Esophagus squamous epithelium (tissue), 5 donors: Measurements from ENCODE around the gene TECPR2. TPM values are rescaled to one million over a fixed set of nuclear protein-coding genes. Genes with fewer than 3 reads are reported as not detected.

ENCODE experiments used
- DNase-seq: peaks from one replicate; lab custom pipeline; 2025; lab: John Stamatoyannopoulos, UW
- H3K27ac ChIP-seq, 4 donors: fragments of 200-600 bp; sonication (generic); one replicate each; pipeline ENCODE4 v1.5.1; 2016 to 2019; ENCODE audit warnings: mild to moderate bottlenecking in 1 of 4
- H3K27me3 ChIP-seq, 4 donors: fragments of 200-600 bp; sonication (generic); 1 replicate in 3 of 4; 2 replicates in 1 of 4; pipeline versions ENCODE4 v1.5.1 to v1.6.0; 2017 to 2021; ENCODE audit warnings: antibody characterized with exemption in 1 of 4
- H3K36me3 ChIP-seq, 3 donors: fragments of 200-600 bp; sonication (generic); one replicate each; pipeline ENCODE4 v1.5.1; 2016 to 2019
- H3K4me1 ChIP-seq, 3 donors: fragments of 200-600 bp; sonication (generic); one replicate each; pipeline ENCODE4 v1.5.1; 2017 to 2019
- H3K4me3 ChIP-seq, 4 donors: fragments of 200-600 bp; sonication (generic); 1 replicate in 3 of 4; 2 replicates in 1 of 4; pipeline ENCODE4 v1.5.1; 2016 to 2019; ENCODE audit warnings: mild to moderate bottlenecking in 2 of 4, moderate library complexity in 1 of 4
- H3K9me3 ChIP-seq, 3 donors: fragments of 200-600 bp; sonication (generic); one replicate each; pipeline ENCODE4 v1.5.1; 2016 to 2019
- POLR2A ChIP-seq, 4 donors: fragments of 450-650 bp; IDR thresholded peaks; one replicate each; pipeline ENCODE4 v1.6.1; 2017; ENCODE audit warnings: antibody characterized with exemption in 4 of 4, mild to moderate bottlenecking in 4 of 4, moderate library complexity in 3 of 4
- WGBS, 2 donors: methylation state at CpG; one replicate each; pipeline ENCODE4 v1.1.5; 2018; 5-methylcytosine and 5-hydroxymethylcytosine counted together
- intact Hi-C: fragments of 100-400 bp; cut with DNase I; formaldehyde crosslinking; loops from one replicate; pipeline ENCODE4 v1.15.0; 2022
- total RNA-seq, 4 donors: library from RNA; depleted of rRNA; stranded (reverse); fragments of >200 nt; gene quantifications; one replicate each; pipeline ENCODE4 v1.1.0, GENCODE V29; 2016
- TF ChIP-seq, protein P1 (sequence below), 6 experiments: fragments of 450-650 bp in 4 of 6; fragments of 200-600 bp in 2 of 6; sonication (generic) in 2 of 6; IDR thresholded peaks; one replicate each; pipeline ENCODE4 v1.5.1; 2016 to 2019; ENCODE audit warnings: antibody characterized with exemption in 6 of 6, mild to moderate bottlenecking in 4 of 6, moderate library complexity in 4 of 6
- donor health status: DM: yes; HTN: yes; CAD: no.

The TECPR2 gene
- total RNA-seq, 4 donors from 2014 or later: 5.4 to 18.1 (median 12.9) TPM

DNA sequence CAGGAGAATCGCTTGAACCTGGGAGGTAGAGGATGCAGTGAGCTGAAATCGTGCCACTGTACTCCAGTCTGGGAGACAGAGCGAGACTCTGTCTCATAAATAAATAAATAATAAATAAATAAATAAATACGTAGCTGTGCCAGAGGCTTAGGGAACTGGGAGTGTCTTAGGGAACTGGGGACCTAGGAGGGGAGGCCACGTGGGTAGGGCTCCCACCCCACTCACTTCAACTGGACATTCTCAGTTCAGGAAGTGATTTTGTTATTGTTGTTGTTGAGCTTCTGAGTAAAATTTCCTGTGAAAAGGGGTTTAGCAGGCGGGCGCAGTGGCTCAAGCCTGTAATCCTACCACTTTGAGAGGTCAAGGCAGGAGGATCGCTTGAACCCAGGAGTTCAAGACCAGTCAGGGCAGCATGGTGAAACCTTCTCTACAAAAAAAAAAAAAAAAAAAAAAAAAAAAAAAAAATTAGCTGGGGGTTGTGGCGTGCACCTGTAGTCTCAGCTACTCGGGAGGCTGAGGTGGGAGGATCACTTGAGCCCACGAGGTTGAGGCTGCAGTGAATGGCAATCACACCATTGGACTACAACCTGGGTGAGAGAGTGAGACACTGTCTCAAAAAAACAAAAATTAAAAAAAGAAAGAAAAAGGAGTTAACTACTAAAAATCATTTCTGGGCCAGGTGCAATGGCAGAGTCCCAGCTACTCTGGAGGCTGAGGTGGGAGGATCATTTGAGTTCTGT lies 165.9 kb downstream of the TECPR2 start:
- WGBS, 2 donors: 73 to 78% methylated on average over 8 to 11 of the region's 11 CpGs

GRCh38 chr14:102530828-102531478 lies 168.2 kb downstream of the TECPR2 start:
- intact Hi-C loops: no loop called here
- Histone ChIP-seq H3K4me3 (no peak overlapping the region), H3K9me3 (no peaks in the 10 kb centered on the region), H3K27me3 (no peaks in the 10 kb centered on the region), H3K36me3 (no peaks in the 10 kb centered on the region), H3K4me1 (peaks cover 3 to 43% (median 8%) of the 10 kb centered on the region in 3 donors), H3K27ac (peak overlapping the region; percentile 79 to 97 (median 92))
- 36 to 40% methylated on average over 13 of the region's 13 CpGs for WGBS, 2 donors
- DNase-seq: no peak
- TF ChIP-seq, protein P1, sequence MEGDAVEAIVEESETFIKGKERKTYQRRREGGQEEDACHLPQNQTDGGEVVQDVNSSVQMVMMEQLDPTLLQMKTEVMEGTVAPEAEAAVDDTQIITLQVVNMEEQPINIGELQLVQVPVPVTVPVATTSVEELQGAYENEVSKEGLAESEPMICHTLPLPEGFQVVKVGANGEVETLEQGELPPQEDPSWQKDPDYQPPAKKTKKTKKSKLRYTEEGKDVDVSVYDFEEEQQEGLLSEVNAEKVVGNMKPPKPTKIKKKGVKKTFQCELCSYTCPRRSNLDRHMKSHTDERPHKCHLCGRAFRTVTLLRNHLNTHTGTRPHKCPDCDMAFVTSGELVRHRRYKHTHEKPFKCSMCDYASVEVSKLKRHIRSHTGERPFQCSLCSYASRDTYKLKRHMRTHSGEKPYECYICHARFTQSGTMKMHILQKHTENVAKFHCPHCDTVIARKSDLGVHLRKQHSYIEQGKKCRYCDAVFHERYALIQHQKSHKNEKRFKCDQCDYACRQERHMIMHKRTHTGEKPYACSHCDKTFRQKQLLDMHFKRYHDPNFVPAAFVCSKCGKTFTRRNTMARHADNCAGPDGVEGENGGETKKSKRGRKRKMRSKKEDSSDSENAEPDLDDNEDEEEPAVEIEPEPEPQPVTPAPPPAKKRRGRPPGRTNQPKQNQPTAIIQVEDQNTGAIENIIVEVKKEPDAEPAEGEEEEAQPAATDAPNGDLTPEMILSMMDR (IDR thresholded peaks at IDR 0.05): no peak
- no peak for TF ChIP-seq POLR2A (IDR thresholded peaks at IDR 0.05)

More for the DNA sequence above, 165.9 kb downstream of the TECPR2 start:
- Histone ChIP-seq H3K4me1 (peaks cover 12 to 66% (median 18%) of the 10 kb centered on the region in 3 donors), H3K4me3 (no peak overlapping the region), H3K27ac (peak overlapping the region; percentile 76 to 97 (median 92)), H3K9me3 (no peaks in the 10 kb centered on the region), H3K36me3 (no peaks in the 10 kb centered on the region), H3K27me3 (no peaks in the 10 kb centered on the region)
- intact Hi-C loops: no loop called here
- no peak for TF ChIP-seq POLR2A (IDR thresholded peaks at IDR 0.05)
- TF ChIP-seq, protein P1 (IDR thresholded peaks at IDR 0.05): no peak
- no peak for DNase-seq

DNA sequence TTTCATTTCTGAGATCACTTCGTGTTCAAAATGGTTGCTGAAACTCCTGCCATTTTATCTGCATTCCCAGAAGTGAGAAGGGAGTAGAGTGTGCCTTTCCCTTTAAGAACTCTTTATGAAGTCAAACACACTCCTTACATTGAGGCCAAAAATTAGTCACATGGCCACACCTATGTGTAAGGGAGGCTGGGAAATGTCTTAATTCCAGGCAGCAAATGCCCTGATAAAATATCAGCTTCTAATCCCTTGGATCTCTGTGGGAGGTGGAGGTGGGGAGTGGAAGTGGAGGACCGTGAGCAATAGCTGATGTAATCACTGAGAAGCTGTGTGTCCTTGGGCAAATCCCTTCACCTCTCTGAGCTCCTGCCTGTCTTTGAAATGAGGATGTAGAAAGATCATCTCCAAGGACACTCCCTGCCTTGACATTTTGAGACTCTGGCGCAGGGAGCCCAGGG lies 169.5 kb downstream of the TECPR2 start:
- Histone ChIP-seq H3K4me1 (peaks cover 3 to 38% (median 7%) of the 10 kb centered on the region in 3 donors), H3K36me3 (no peaks in the 10 kb centered on the region), H3K9me3 (no peaks in the 10 kb centered on the region), H3K4me3 (no peak overlapping the region), H3K27me3 (no peaks in the 10 kb centered on the region), H3K27ac (peak overlapping the region; percentile 79 to 97 (median 92))
- no peak for DNase-seq
- no peak for TF ChIP-seq POLR2A (IDR thresholded peaks at IDR 0.05)
- TF ChIP-seq, protein P1 (IDR thresholded peaks at IDR 0.05): no peak
- WGBS, 2 donors: 55 to 77% methylated on average over 2 to 3 of the region's 3 CpGs
- intact Hi-C loops: no loop called here

DNA sequence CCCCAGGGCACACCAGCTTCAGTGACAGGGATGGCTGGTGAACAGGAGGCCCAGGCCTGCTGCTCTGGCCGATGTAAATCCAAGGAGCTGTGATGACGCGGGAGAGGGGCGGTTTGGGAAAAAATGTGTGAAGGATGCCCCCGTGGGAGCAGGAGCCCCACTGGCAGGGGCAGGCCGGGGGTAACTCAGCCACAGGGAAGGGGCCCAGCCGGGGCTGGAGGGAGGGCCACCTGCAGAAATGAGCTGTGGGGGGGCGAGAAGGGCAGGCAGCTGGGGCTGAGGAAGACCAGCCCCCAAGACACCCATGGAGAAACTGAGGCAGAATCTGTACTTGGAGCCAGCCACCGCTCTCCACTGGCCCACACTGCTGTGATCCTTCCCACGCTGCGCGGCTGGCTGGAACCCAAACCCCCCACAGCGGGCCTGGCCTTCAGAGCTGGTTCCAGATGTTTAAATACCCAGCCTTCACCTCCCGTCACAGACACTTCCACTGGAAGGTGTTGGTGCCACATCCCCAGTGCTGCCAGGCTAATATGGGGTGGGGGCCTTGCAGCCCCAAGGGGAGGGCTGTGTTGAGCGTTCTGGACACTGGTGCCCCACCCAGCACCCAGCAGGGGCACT lies 175.3 kb downstream of the TECPR2 start:
- no peaks in the 10 kb centered on the region for H3K9me3 ChIP-seq
- TF ChIP-seq, protein P1 (IDR thresholded peaks at IDR 0.05): no peak
- no peak for TF ChIP-seq POLR2A (IDR thresholded peaks at IDR 0.05)
- H3K27ac ChIP-seq: no peak overlapping the region
- no peaks in the 10 kb centered on the region for H3K36me3 ChIP-seq
- WGBS, 2 donors: 73 to 79% methylated on average over 4 to 9 of the region's 15 CpGs
- intact Hi-C loops: no loop called here
- DNase-seq: no peak
- peaks cover 0 to 4% (median 0%) of the 10 kb centered on the region in 4 donors for H3K27me3 ChIP-seq
- H3K4me1 ChIP-seq: peaks cover 0 to 16% (median 6%) of the 10 kb centered on the region in 3 donors
- no peak overlapping the region for H3K4me3 ChIP-seq
